Hippocampal formation (tissue), 2 donors: ENCODE data around the gene THRB.

Experiments used
- DNase-seq, 2 donors: peaks; one replicate each; lab custom pipeline; 2025; lab: John Stamatoyannopoulos, UW

THRB gene

DNA sequence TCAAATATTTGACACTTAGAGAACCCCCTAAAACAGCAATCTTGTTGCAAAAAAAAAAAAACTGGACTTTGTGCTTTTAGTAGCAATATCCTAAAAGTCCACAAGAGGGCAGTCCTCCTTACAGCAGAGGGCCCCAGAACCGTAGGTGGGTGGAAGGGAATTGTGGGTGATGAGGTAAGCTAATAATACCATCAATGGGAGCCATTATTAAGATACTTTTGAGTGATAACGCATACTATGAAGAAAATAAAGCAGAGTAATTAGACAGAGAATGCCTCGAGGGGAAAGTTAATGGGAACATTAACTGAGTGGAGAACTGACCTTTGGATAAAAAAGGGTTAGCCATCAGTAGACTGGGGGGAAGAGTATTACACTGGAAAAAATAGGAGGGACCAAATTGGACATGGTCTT, 229.9 kb downstream of the THRB start:
- DNase-seq, result peak in 1 of 2 donors; percentile 8

DNA sequence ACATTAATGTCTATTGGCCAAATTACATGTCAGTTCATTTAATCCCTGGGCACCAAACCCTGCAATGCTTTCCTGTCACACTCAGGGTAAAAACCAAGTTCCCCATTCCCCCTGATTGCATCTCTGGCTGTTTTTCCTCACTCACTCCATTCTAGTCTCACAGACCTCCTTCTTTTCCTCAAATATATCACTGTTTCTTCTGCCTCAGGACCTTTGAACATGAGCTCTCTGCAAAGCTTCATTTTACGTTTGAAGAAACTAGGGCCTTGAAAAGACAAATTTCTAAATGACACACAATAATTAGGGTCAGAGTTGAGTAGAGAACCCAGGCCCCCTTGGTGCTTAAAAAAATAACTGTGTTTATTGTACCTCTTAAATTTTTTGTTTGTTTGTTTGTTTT, 230.6 kb downstream of the THRB start:
- DNase-seq, result no peak

- DNase-seq, result no peak
Observed at GRCh38 chr3:24263069-24263668, 231.5 kb downstream of the THRB start.

- DNase-seq, result no peak
Observed at GRCh38 chr3:24261521-24261920, 233.1 kb downstream of the THRB start.

GRCh38 chr3:24259901-24260512, 234.6 kb downstream of the THRB start:
- DNase-seq, result no peak

DNA sequence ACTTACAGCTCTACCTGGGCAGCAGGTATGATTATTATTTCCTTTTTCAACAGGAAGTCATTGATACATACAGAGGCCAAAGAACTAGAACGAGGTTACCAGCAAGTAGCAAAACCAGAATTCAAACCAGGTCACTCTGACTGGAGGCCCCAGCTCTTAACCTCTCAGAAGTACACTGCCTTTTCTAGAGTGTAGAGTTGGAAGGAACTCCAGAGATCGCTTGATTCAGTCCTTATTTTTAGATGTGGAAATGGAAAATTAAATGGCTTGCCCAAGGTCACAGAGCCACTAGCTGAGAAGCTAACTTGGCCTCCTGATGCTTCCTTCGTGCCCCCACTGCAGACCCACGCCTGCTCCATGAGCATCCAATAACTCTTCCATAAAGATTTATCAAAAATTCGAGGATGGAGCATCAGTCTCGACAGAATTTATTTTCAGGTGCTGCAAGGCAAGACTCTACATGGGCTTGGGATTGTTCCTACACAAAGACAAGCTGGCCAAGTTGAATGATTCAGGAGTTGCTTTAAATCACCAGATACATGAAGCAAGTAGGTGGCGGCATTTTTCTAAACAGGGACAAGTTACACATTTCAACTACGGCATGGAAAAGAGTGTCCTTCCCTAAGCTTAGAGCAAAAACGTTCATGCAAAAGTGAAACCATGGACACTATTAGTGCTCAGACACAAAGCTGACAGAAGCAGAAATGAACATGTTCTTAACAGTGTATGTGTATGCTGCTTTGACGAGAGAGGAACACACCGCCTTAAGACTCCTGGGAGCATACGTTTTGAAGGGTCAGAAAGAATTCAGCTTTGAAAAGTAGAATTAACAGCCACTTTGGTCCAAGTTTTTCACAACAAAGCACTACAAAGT, 235.7 kb downstream of the THRB start:
- DNase-seq, result peak in 1 of 2 donors; percentile 4

DNA sequence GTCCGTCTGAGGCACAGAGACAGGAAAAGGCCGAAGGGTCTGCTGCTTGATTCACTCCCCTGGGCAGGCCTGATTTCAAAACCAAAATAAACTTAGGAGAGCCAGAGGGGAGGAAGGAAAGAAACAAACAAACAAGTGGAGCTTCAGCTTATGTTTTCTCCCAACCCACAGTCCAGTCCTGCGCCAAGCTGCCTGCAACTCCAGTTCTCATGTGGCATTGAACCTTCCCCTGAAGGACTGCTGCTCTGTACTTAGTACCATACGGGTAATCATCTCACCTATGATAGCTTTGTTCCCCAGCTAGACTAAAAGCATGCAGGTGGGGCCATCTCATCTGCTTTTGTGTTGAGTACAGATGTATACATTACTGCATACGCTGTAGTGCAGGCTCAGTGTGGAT, 236.4 kb downstream of the THRB start:
- DNase-seq, result no peak

DNA sequence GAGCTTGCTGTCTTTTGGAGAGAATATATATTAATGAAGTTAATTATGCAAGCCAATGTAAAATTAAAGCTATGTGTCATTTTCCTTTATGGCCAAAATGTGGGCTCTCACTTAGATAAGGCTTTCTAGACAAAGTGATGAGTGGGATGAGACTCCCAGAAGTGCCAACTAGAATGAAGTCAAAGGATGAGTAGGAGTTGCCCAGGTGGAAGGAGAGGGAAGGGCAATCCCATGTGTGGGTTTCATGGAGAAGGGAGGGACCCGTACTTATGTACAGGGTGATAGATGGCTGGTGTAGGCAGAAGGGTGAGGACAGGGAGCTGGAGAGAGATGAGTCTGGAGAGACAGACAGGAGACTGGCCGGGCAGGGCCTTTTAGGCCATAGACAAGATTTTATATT, 239.2 kb downstream of the THRB start:
- no peak for DNase-seq

DNA sequence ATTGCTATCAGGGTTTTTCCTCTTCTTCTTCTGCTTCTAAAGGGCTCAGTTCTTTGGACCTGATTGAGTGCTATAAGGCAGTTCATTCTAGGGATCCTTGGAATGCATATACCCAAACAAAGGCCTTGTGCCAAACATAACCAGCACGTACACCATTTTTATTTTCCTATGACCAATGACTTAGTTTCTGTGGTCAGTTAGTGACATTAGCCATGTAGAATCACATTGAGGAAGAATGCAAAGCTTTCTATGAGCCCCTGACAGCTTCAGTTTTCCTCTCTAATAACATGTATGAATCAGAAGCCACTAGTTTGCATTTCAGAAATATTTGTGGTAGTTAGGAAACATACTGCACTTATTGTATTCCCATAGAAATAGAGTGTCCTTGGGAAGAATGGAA, 240.0 kb downstream of the THRB start:
- no peak for DNase-seq

DNA sequence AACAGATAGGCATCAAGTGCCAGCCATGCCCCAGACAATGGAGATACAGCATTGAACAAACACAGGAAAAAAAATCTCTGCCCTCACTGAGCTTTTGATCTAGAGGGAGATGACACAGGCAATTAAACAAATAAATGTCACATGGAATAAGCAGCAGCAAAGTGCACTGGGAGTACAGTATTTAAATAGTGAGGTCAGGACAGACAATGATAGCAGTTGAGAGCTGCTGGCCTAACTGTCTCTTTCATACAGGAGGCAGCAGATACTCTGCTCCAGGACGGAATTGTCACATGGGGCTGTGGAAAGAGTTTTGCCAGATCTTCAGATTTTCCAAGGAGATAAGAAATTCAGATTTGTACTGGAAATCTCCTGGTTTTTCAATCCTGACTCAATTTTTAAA, 241.3 kb downstream of the THRB start:
- DNase-seq, result no peak

GRCh38 chr3:24249523-24249922, 245.1 kb downstream of the THRB start:
- no peak for DNase-seq

DNA sequence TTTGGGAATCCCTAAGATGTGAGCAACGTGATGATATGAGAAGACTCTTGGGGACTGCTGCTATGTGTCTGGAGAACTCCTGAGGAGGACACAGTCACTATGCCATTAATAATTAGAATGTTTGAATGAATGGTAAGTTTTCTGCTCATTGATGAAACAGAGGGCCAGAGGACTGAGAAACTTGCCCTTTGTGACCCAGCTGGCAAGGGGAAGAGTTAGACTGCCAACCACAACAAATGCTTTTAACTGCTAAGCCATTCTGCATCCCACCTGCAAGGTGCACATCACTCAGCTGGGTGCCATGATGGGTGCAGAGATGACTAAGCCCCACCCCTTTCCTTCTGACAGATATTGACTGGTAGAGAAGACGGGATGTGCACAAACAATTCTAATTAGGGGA, 249.6 kb downstream of the THRB start:
- no peak for DNase-seq

DNA sequence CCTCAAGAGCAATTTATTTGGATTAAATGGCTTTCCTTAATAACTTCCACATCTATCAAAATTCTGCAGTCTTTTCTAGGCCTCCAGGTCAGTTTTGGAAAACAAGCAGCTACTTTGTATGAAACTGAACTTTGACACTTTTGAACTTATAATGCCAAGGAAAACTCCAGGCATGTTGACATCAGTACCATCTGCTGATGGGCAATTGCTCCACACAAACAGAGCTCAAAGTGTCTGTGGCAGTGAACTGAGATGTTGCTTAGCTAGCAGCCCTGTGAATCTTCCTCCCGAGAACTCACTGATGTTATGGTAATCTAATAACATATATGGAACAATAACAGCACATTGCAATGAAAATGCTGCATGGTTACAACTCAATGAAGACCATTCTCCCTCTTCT, 250.2 kb downstream of the THRB start:
- no peak for DNase-seq

- peak; percentile 23 to 67 for DNase-seq
Observed at GRCh38 chr3:24242012-24242698, 252.5 kb downstream of the THRB start.

DNA sequence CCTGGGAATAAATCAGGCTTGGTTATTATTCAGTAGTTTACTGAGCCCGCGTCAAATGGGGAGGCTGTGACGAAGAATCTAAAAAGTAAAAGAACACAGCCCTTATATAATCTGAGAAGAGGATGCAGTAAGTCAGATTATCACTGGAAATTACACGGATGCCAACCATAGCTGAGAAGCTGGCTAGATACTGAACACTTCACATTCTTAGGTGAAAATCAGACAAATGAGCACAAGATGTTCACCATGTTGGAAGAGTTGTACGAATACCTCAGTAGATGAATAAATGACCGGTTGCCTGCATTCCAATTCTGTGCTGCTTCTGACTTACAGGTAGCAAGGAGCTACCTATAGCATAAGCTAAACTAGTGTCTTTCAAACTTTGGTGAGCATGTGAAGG, 254.3 kb downstream of the THRB start:
- DNase-seq, result no peak

DNA sequence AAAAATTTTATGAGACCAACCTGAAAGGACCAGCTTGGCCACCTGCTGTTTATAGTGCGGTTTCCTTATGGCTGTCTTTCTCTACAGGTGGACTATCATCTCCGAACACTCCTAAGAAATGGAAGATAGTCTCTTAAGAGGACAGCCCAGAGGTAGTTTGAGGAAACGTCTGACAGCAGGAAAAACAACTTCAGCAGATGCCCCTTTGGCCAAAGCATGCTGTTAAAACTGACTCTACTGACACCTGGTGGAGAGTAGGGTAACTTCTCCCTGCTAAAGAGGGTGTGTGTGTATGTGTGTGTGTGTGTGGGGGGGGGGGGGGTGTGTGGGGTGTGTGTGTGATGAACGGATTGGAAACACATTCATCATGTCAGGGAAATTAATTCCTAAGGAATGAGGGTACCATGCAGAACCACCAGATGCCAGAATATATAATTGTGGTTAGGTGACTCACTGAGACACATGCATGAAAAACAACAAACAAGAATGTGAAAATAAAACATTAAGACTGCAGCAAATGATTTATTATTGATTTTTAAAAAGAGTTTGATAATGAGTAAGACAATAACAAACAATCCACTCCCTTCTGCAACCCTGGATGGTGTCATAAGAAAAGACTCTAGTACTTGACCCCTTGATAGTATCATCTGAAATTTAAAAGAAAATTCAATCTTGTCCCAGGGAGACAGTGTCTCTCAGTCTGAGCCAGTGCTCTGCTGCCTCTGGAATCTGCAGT, 256.5 kb downstream of the THRB start:
- peak; percentile 18 to 76 for DNase-seq

DNA sequence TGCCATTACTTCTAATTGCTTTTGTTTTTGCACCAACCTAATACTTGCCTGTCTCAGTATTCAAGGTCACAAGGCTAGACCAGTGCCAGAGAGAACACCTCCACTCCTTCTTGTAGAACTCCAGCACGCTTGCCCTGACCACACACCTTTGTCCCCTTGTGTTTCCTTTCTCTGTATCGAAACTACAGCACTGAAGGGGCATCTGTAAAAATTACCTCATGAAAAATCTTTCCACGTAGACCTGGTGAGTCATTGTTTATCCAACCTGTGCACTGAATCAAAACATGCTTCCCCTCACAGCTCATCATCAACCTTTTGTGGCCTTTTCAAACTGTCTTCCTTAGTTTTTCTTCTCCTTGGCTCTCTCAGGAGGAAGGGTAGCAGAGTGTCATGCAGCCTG, 259.5 kb downstream of the THRB start:
- DNase-seq, result no peak

GRCh38 chr3:24232784-24233183, 261.9 kb downstream of the THRB start:
- DNase-seq, result no peak

GRCh38 chr3:24229468-24230221, 265.0 kb downstream of the THRB start:
- DNase-seq, result no peak

- no peak for DNase-seq
Observed at GRCh38 chr3:24227635-24228034, 267.0 kb downstream of the THRB start.

- DNase-seq, result no peak
Observed at GRCh38 chr3:24226397-24226796, 268.3 kb downstream of the THRB start.
